ENCODE data around the gene DMD.

DNA sequence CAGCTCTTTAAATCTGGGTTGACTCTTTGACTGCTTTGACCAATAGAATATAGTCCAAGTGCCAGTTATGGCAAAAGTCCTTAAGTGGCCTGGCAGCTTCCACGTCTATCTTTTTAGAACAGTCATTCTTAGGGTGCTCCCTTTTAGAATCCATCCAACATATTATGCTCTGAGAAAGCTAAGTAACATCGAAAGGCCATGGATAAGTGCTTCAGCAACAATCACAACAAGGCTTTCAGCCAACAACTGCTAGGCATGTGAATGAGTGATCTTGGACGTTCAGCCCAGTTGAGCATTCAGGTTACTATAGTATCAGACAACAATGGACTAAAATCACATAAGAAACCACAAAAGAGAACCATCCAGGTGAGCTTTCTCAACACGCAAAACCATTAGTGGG is 818.7 kb downstream of the DMD start:
- TF ChIP-seq, protein P1, sequence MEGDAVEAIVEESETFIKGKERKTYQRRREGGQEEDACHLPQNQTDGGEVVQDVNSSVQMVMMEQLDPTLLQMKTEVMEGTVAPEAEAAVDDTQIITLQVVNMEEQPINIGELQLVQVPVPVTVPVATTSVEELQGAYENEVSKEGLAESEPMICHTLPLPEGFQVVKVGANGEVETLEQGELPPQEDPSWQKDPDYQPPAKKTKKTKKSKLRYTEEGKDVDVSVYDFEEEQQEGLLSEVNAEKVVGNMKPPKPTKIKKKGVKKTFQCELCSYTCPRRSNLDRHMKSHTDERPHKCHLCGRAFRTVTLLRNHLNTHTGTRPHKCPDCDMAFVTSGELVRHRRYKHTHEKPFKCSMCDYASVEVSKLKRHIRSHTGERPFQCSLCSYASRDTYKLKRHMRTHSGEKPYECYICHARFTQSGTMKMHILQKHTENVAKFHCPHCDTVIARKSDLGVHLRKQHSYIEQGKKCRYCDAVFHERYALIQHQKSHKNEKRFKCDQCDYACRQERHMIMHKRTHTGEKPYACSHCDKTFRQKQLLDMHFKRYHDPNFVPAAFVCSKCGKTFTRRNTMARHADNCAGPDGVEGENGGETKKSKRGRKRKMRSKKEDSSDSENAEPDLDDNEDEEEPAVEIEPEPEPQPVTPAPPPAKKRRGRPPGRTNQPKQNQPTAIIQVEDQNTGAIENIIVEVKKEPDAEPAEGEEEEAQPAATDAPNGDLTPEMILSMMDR (IDR thresholded peaks at IDR 0.05; ENCODE audit: poor library complexity, severe bottlenecking) = no peak
- TF ChIP-seq MXI1 (conservative IDR thresholded peaks at IDR 0.05; ENCODE audit: poor library complexity, severe bottlenecking) (no peak), EZH2 (IDR thresholded peaks at IDR 0.05; ENCODE audit: borderline replicate concordance, insufficient read depth, low read length, poor library complexity, severe bottlenecking) (no peak)
- TF ChIP-seq, protein P2, sequence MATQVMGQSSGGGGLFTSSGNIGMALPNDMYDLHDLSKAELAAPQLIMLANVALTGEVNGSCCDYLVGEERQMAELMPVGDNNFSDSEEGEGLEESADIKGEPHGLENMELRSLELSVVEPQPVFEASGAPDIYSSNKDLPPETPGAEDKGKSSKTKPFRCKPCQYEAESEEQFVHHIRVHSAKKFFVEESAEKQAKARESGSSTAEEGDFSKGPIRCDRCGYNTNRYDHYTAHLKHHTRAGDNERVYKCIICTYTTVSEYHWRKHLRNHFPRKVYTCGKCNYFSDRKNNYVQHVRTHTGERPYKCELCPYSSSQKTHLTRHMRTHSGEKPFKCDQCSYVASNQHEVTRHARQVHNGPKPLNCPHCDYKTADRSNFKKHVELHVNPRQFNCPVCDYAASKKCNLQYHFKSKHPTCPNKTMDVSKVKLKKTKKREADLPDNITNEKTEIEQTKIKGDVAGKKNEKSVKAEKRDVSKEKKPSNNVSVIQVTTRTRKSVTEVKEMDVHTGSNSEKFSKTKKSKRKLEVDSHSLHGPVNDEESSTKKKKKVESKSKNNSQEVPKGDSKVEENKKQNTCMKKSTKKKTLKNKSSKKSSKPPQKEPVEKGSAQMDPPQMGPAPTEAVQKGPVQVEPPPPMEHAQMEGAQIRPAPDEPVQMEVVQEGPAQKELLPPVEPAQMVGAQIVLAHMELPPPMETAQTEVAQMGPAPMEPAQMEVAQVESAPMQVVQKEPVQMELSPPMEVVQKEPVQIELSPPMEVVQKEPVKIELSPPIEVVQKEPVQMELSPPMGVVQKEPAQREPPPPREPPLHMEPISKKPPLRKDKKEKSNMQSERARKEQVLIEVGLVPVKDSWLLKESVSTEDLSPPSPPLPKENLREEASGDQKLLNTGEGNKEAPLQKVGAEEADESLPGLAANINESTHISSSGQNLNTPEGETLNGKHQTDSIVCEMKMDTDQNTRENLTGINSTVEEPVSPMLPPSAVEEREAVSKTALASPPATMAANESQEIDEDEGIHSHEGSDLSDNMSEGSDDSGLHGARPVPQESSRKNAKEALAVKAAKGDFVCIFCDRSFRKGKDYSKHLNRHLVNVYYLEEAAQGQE (IDR thresholded peaks at IDR 0.05; ENCODE audit: borderline replicate concordance) = no peak
